Body of pancreas (tissue), 4 donors: ENCODE measurements around the gene NES.

Source experiments
- CTCF ChIP-seq, 7 experiments: fragments of 450-650 bp in 4 of 7; fragments of 200-600 bp in 3 of 7; sonication (generic) in 3 of 7; IDR thresholded peaks; one replicate each; pipeline ENCODE4 v1.5.1; 2016 to 2019; ENCODE audit warnings: antibody characterized with exemption in 7 of 7
- POLR2A ChIP-seq, 3 donors: fragments of 450-650 bp; IDR thresholded peaks; one replicate each; pipeline ENCODE4 v1.6.1; 2016; ENCODE audit warnings: antibody characterized with exemption in 3 of 3, mild to moderate bottlenecking in 2 of 3

DNA sequence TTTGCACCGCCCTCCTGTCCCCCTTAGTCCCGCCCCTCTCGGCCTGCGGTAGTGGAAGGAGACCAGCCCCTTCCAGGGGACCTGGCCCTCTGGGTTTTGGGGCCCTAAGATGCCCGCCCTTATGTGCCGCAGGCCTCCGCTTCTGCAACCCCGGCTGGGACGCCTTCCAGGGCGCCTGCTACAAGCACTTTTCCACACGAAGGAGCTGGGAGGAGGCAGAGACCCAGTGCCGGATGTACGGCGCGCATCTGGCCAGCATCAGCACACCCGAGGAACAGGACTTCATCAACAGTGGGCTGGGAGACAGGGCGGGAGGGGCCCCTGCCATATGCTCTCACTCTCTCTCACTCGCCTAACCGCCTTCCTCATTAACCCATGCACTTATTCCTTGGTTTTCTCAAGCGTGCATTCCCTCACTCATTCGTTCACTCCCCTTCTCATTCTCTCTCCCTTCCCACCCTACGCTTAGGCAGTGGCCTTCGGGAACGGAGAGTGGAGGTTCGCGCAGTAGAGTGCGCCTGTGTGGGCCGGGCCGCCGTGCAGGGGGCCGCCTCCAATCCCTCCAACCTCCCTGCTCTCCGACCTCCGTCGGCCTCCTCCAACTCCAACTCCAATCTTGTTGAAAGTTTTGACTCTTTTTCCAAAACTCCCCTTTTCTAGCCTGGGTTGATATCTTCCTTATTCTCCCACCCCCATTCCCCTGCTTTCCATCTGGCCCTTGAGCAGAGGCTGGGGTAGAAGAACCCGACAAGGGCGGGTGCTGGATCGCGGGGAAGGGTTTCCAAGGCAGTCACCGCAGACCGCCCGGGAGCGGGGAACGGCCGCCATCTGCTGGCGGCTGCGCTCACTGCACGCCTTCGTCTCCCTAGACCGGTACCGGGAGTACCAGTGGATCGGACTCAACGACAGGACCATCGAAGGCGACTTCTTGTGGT lies 20.1 kb downstream of the NES start:
- TF ChIP-seq CTCF (IDR thresholded peaks at IDR 0.05) (peak; percentile 91 to 97 (median 94)), POLR2A (IDR thresholded peaks at IDR 0.05) (no peak)
